Stimulated activated CD4-positive, alpha-beta T cell treated with anti-CD3 and anti-CD28 coated beads, Interleukin-12 subunit alpha, Interleukin-12 subunit beta, amount 100 ng/mL, for 48 hours (primary cell): Measurements from ENCODE around the gene PLA2G2D.

ENCODE experiments used
- DNase-seq, 3 donors: peaks; one replicate each; pipeline ENCODE4 v3.0.0-alpha.2; 2020; ENCODE audit warnings: low read depth in 2 of 3, low spot score in 1 of 3

PLA2G2D gene, protein sequence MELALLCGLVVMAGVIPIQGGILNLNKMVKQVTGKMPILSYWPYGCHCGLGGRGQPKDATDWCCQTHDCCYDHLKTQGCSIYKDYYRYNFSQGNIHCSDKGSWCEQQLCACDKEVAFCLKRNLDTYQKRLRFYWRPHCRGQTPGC

GRCh38 chr1:20119347-20119746 lies at the start of gene PLA2G2D:
TSS of gene PLA2G2D (minus strand) at chr1:20119536. CDS start at chr1:20119498, 38 bp downstream.
- DNase-seq = no peak

- DNase-seq = no peak
These were observed 49.5 kb upstream of the PLA2G2D start for GRCh38 chr1:20168564-20169491.

DNA sequence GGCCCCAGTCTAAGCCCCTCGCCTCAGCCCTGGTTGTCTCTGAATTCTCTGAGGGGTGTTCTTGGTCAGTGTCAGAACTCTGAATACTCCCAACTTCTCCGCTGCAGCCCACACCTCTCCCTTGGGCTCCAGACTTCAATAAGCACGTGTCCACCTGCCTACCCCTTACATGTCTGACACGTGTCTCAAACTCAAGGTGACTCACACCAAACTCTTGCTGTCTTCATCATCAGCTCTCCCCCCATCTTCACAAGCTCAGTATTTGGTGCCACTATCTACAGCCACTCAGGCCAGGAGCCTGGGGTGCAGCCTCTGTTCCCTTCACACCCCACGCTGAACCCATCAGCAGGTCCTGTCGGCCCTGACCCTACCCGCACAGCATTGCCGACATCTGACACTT lies 47.8 kb upstream of the PLA2G2D start:
- no peak for DNase-seq

- DNase-seq = no peak
These were observed 46.7 kb upstream of the PLA2G2D start for GRCh38 chr1:20166051-20166450.

DNA sequence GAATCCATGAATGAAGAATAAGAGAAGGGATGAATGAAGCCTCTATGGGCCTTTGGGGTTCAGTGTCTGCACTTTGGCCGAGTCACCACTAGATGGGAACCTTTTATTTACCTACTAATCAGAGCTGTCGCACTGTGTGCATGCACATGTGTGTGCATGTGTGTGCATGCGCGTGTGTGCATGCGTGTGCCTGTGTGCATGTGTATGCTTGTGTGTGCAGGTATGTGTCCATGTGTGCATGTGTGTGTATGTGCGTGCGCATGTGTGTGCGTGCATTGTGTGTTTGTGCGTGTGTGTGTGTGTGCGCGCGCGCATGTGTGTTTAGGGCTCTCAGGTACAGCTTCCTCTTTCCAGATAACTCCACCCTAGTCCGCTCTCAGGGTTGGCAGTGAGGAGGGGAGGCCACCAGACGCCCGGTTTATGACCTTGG lies 46.2 kb upstream of the PLA2G2D start:
- no peak for DNase-seq

DNA sequence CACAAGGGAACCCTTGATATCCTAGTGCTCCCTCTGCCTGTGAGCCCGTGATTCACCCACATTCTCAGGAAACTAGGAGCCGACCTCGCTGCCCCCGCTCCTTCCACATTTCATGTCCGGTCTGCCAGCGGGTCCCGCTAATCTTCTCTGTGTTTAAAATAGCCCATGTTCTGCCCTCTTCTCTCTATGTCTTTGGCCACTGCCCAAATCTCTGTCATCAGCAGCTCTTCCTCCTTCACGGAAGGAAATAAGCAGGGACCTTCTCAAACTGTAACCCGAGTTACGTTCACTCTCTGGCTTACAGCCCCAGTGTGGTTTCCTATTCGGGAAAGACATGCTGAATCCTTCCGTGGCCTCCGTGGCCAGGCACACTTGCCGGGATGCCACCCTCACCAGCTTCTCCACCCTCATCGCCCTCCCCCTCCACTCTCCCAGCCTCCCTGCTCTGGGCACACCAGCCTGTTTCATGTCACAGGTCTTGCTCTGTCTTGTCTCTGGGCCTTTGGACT lies 45.4 kb upstream of the PLA2G2D start:
- no peak for DNase-seq

- no peak for DNase-seq
These were observed 40.7 kb upstream of the PLA2G2D start for GRCh38 chr1:20160034-20160433.

GRCh38 chr1:20158358-20159070 lies 39.2 kb upstream of the PLA2G2D start:
- no peak for DNase-seq

DNA sequence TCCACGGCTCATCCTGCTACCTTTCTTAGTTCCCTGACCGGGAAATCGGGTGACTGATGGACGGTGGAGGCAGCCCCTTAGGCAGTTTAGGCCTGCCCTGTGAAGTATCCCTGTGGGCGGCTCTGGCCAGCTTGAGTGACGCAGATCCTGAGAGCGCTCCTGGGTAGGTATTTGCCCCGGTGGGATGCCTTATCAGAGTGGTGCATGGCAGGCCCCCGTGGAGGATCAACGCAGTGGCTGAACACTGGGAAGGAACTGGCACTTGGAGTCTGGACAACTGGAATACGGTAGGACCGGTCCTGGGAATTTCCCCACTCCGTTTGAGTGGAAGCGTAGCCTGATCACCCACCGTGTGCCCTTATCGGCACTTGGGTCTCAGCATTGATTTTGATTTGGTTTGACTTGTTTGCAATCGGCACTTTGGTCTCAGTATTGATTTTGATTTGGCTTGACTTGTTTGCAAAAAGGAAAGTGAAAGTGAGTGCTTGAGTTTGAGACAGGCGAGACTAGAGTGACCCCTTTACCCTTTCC lies 35.0 kb upstream of the PLA2G2D start:
- no peak for DNase-seq

DNA sequence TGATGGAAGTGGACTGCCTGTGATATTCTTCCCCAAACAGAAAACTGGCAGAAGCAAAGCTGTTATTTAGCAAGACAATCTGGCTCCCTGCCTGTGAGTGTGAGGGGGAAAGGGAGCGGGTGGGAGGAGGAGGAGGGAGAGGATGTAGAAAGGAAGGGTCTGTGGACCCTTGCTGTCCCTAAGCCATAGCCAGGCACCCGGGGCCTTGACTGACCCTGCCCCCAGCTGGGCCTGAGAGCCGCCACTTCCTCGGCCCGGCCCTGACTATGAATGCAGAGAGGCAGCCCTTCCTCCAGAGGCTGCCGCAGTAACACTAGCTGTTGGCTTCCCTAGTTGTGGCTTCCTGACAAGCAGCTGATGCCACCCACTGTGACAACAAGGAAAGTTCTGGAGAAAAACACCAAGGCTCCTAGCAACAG lies 33.7 kb upstream of the PLA2G2D start:
- DNase-seq = no peak

GRCh38 chr1:20152599-20152930 lies 33.2 kb upstream of the PLA2G2D start:
- no peak for DNase-seq

GRCh38 chr1:20151906-20152598 lies 32.7 kb upstream of the PLA2G2D start:
- DNase-seq = peak; percentile 55 to 81 (median 70)

- DNase-seq = no peak
These were observed 31.6 kb upstream of the PLA2G2D start for GRCh38 chr1:20150969-20151368.

DNA sequence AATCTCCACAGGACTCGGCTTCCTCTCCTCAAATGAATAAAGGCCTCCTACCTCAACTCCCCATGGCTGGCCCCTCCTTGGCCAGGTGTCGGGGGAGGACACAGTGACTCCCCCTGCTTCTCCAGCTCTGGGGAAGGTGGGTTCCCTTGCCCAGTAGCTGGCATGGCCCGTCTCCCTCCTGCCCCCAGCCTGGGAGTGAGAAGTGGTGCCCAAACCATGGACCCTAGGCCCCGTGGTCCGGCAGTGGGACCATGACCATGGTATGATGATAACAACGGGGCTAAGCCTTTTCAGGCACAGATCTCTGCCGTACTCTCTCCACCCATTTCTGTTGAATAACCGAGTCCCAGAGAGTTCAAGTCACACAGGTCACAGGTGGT lies 31.0 kb upstream of the PLA2G2D start:
- no peak for DNase-seq

DNA sequence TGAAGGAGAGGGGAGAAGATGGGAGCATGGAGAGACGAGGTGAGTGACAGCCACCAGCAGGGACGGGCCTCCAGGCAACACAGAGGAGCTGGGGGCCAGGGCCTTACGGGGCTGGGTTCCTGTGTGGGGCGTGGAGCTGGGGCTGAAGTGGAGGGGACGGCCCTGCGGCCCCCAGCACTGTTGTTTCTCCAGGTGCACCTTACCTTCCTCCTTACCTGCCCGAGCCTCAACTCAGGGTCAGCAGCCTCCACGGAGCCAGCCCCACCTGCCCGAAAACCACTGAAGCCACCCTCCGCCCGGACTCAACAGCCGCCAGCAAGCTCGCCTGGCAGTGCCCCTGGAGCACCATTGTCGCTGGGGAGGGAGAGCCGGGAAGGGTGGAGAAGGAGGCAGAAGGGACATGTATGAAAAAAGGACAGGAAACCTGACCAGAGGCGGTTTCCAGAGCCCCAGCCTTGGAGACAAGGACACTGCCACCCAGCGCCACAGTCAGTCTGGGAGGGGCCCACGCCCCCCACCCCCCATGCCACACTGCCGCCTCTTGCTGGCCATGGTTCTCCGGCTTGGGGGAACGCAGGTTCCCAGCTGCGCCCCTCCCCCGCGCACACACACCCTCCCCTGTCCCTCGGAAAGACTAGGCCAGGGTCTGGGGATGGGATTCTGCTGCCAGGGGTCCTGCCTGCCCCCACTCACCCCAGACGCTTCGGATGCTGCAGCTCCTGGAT lies 30.4 kb upstream of the PLA2G2D start:
- DNase-seq = no peak

DNA sequence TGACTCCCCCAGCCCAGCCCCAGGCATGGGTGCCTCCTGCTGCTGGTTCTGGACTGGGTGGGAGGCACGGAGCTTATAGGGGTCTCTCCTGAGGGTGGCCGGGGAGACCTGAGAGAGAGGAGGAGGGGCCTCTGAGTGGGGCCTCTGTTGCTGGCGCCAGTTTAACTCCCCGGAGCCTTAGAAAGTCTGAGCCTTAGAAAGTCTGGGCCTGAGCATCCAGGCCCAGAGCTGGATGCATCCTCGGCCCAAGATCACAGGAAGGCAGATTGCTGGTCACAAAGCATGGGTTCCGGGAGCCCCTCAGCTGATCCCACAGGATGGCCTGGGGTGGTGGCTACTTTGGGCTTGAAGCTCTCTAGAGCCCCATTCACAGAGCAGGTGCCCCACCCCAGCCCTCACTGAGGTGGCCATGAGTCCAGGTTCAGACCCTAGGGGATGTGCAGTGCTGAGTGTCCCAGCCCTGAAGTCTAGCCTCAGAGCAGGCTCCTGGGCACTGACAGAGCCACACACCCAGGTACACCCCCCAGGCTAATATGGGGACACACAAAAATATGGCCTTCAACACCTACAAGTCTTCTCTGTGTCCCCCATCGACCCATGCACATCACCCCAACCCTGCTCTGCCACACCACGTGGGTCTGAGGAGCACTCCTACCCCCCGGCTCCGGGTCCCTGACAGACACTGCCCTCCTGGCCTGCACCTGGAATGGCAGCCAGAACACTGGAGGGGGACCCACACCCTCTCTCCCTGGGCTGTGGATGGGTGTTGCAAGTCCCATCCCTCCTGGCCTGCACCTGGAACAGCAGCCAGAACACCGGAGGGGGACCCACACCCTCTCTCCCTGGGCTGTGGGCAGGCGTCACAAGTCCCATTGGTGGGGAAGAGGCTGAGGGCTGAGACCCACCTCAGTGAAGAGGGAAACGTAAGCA lies 29.5 kb upstream of the PLA2G2D start:
- no peak for DNase-seq

GRCh38 chr1:20147846-20148570 lies 28.7 kb upstream of the PLA2G2D start:
- no peak for DNase-seq

GRCh38 chr1:20143734-20144565 lies 24.6 kb upstream of the PLA2G2D start:
- no peak for DNase-seq
